ENCODE data around the gene SLITRK5.

Gene SLITRK5

GRCh38 chr13:87671031-87671752 is at the start of gene SLITRK5:
Gene SLITRK5, plus strand, starts transcription at chr13:87671371. Its CDS starts 4,018 bp downstream, at chr13:87675389.
- peaks cover 37 to 55% of the 10 kb centered on the region in 2 donors for H3K27me3 Mint-ChIP-seq
- H3K4me3 Mint-ChIP-seq = peak within 1 kb of the TSS; percentile 75 to 83
- peaks cover 18 to 37% of the 10 kb centered on the region in 2 donors for H3K4me1 Mint-ChIP-seq
- H3K9me3 Mint-ChIP-seq = no peaks in the 10 kb centered on the region
- DNase-seq (peak; percentile 51), ATAC-seq (replicated peaks) (peak; percentile 96)
- H3K27ac Mint-ChIP-seq = peak within 1 kb of the TSS; percentile 49
- peaks cover under 1 to 8% of the 10 kb centered on the region in 2 donors for H3K36me3 Mint-ChIP-seq

- Mint-ChIP-seq H3K27me3 (no peaks in the 10 kb centered on the region), H3K4me1 (no peaks in the 10 kb centered on the region), H3K36me3 (no peaks in the 10 kb centered on the region)
Observed at GRCh38 chr13:87622971-87623370, 48.2 kb upstream of the SLITRK5 start.

GRCh38 chr13:87656306-87656705 is 14.9 kb upstream of the SLITRK5 start:
- H3K4me3 Mint-ChIP-seq = no peak overlapping the region
- no peaks in the 10 kb centered on the region for H3K27me3 Mint-ChIP-seq
- DNase-seq (no peak), ATAC-seq (replicated peaks) (no peak)
- no peaks in the 10 kb centered on the region for H3K4me1 Mint-ChIP-seq
- no peaks in the 10 kb centered on the region for H3K36me3 Mint-ChIP-seq
- no peak overlapping the region for H3K27ac Mint-ChIP-seq
- no peaks in the 10 kb centered on the region for H3K9me3 Mint-ChIP-seq

More at GRCh38 chr13:87622971-87623370, 48.2 kb upstream of the SLITRK5 start:
- DNase-seq (no peak), ATAC-seq (replicated peaks) (no peak)
- H3K27ac Mint-ChIP-seq = no peak overlapping the region
- H3K9me3 Mint-ChIP-seq = peaks cover 2 to 3% of the 10 kb centered on the region in 2 donors
- H3K4me3 Mint-ChIP-seq = no peak overlapping the region

- Mint-ChIP-seq H3K4me1 (no peaks in the 10 kb centered on the region), H3K27ac (no peak overlapping the region), H3K27me3 (no peaks in the 10 kb centered on the region), H3K36me3 (no peaks in the 10 kb centered on the region), H3K4me3 (no peak overlapping the region), H3K9me3 (no peaks in the 10 kb centered on the region)
- ATAC-seq (replicated peaks) (no peak), DNase-seq (no peak)
Observed at GRCh38 chr13:87661471-87661870, 9.7 kb upstream of the SLITRK5 start.

- Mint-ChIP-seq H3K27ac (no peak overlapping the region), H3K4me3 (no peak overlapping the region), H3K9me3 (no peaks in the 10 kb centered on the region), H3K36me3 (no peaks in the 10 kb centered on the region), H3K4me1 (peaks cover 7 to 11% of the 10 kb centered on the region in 2 donors), H3K27me3 (peaks cover 11 to 13% of the 10 kb centered on the region in 2 donors)
- no peak for ATAC-seq (replicated peaks)
- DNase-seq = no peak
Observed at GRCh38 chr13:87666831-87667230, 4.3 kb upstream of the SLITRK5 start.

GRCh38 chr13:87667686-87668085 is 3.5 kb upstream of the SLITRK5 start:
- Mint-ChIP-seq H3K4me1 (peaks cover 9 to 20% of the 10 kb centered on the region in 2 donors), H3K27me3 (peaks cover 18 to 21% of the 10 kb centered on the region in 2 donors), H3K27ac (no peak overlapping the region), H3K4me3 (no peak overlapping the region), H3K36me3 (peaks cover 0 to 2% of the 10 kb centered on the region in 2 donors), H3K9me3 (no peaks in the 10 kb centered on the region)
- ATAC-seq (replicated peaks) (no peak), DNase-seq (no peak)

GRCh38 chr13:87669379-87669978 is 1.7 kb upstream of the SLITRK5 start:
- Mint-ChIP-seq H3K27me3 (peaks cover 35 to 39% of the 10 kb centered on the region in 2 donors), H3K36me3 (peaks cover 0 to 8% of the 10 kb centered on the region in 2 donors), H3K9me3 (no peaks in the 10 kb centered on the region), H3K4me3 (no peak overlapping the region), H3K27ac (no peak overlapping the region), H3K4me1 (peaks cover 18 to 35% of the 10 kb centered on the region in 2 donors)
- DNase-seq (no peak), ATAC-seq (replicated peaks) (peak in 1 of 2 donors; percentile 30)

- Mint-ChIP-seq H3K4me1 (peaks cover 18 to 44% of the 10 kb centered on the region in 2 donors), H3K9me3 (no peaks in the 10 kb centered on the region), H3K4me3 (peak overlapping the region; percentile 75 to 83), H3K36me3 (peaks cover 3 to 11% of the 10 kb centered on the region in 2 donors), H3K27ac (peak overlapping the region; percentile 27), H3K27me3 (peaks cover 41 to 63% of the 10 kb centered on the region in 2 donors)
- DNase-seq = no peak
- ATAC-seq (replicated peaks) = peak; percentile 14 to 18
Observed at GRCh38 chr13:87671753-87672605, 808 bp downstream of the SLITRK5 start.

GRCh38 chr13:87674247-87674738 is 3.1 kb downstream of the SLITRK5 start:
- Mint-ChIP-seq H3K4me3 (no peak overlapping the region), H3K27ac (no peak overlapping the region), H3K27me3 (peaks cover 52 to 80% of the 10 kb centered on the region in 2 donors), H3K36me3 (peaks cover 6 to 11% of the 10 kb centered on the region in 2 donors), H3K9me3 (peaks cover 0 to 4% of the 10 kb centered on the region in 2 donors), H3K4me1 (peaks cover 29 to 60% of the 10 kb centered on the region in 2 donors)
- DNase-seq = no peak
- no peak for ATAC-seq (replicated peaks)

- DNase-seq = no peak
- Mint-ChIP-seq H3K27me3 (peaks cover 50 to 78% of the 10 kb centered on the region in 2 donors), H3K4me1 (peaks cover 34 to 65% of the 10 kb centered on the region in 2 donors), H3K4me3 (no peak overlapping the region), H3K27ac (no peak overlapping the region), H3K9me3 (peaks cover 0 to 4% of the 10 kb centered on the region in 2 donors), H3K36me3 (peaks cover 6 to 11% of the 10 kb centered on the region in 2 donors)
- no peak for ATAC-seq (replicated peaks)
Observed at GRCh38 chr13:87675851-87676250, 4.7 kb downstream of the SLITRK5 start.

GRCh38 chr13:87676254-87677042 is 5.3 kb downstream of the SLITRK5 start:
- DNase-seq (no peak), ATAC-seq (replicated peaks) (no peak)
- H3K36me3 Mint-ChIP-seq = peaks cover 6 to 11% of the 10 kb centered on the region in 2 donors
- H3K4me3 Mint-ChIP-seq = no peak overlapping the region
- H3K27me3 Mint-ChIP-seq = peaks cover 44 to 72% of the 10 kb centered on the region in 2 donors
- peaks cover 0 to 4% of the 10 kb centered on the region in 2 donors for H3K9me3 Mint-ChIP-seq
- H3K4me1 Mint-ChIP-seq = peaks cover 29 to 59% of the 10 kb centered on the region in 2 donors
- no peak overlapping the region for H3K27ac Mint-ChIP-seq

- H3K9me3 Mint-ChIP-seq = peaks cover 0 to 4% of the 10 kb centered on the region in 2 donors
- peaks cover 38 to 65% of the 10 kb centered on the region in 2 donors for H3K27me3 Mint-ChIP-seq
- H3K36me3 Mint-ChIP-seq = peaks cover 6 to 11% of the 10 kb centered on the region in 2 donors
- DNase-seq (no peak), ATAC-seq (replicated peaks) (no peak)
- H3K27ac Mint-ChIP-seq = no peak overlapping the region
- peak overlapping the region; percentile 79 to 80 for H3K4me3 Mint-ChIP-seq
- peaks cover 27 to 53% of the 10 kb centered on the region in 2 donors for H3K4me1 Mint-ChIP-seq
Observed at GRCh38 chr13:87677043-87677495, 5.9 kb downstream of the SLITRK5 start.
